ENCODE data around the gene PKHD1. TPM values are rescaled to one million over a fixed set of nuclear protein-coding genes. Genes with fewer than 3 reads are reported as not detected.

PKHD1 gene
- total RNA-seq, 6 experiments from 2014 or later: 1.2 to 3.0 (median 2.3) TPM

- DNase-seq (no peak), ATAC-seq (no peak)
- Histone ChIP-seq H3K4me1 (no peaks in the 10 kb centered on the region), H3K27ac (no peak overlapping the region), H3K4me3 (no peak overlapping the region), H3K36me3 (no peaks in the 10 kb centered on the region), H3K9me3 (no peaks in the 10 kb centered on the region), H3K27me3 (no peaks in the 10 kb centered on the region)
- TF ChIP-seq POLR2A (IDR thresholded peaks at IDR 0.05) (no peak), CTCF (IDR thresholded peaks at IDR 0.05) (no peak)
- intact Hi-C loops (cut with DNase I): no loop called here
Measured at GRCh38 chr6:51663525-51663924, 423.9 kb downstream of the PKHD1 start.

GRCh38 chr6:51660767-51661166 is 426.6 kb downstream of the PKHD1 start:
- DNase-seq (no peak), ATAC-seq (no peak)
- Histone ChIP-seq H3K27me3 (no peaks in the 10 kb centered on the region), H3K4me1 (no peaks in the 10 kb centered on the region), H3K27ac (no peak overlapping the region), H3K4me3 (no peak overlapping the region), H3K9me3 (no peaks in the 10 kb centered on the region), H3K36me3 (no peaks in the 10 kb centered on the region)
- intact Hi-C loops (cut with DNase I): no loop called here
- TF ChIP-seq POLR2A (IDR thresholded peaks at IDR 0.05): no peak
- TF ChIP-seq CTCF (IDR thresholded peaks at IDR 0.05): no peak
- WGBS (ENCODE audit: insufficient coverage, low coverage, low lambda C conversion rate, missing lambda C conversion rate): 88% methylated on average over 1 of the region's 3 CpGs

DNA sequence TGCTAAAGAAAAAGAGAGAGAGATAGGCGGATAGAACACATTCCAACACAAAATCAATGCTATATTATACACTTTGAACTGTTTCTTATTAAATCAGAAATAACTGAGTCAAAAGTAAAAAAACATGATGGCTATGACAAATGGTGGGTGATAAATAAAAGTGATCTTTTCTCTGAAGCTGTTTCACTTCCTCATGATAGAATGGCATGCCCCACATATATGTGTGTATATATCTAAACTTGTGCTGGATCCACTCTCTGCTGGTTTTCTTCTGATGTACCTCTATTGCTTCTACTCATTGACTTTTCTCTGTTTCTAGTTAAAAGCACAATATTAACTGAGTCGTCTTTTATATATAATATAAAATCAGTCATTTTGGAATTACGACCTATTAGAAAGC is 429.9 kb downstream of the PKHD1 start:
- no peaks in the 10 kb centered on the region for H3K4me1 ChIP-seq
- intact Hi-C loops (cut with DNase I): no loop called here
- H3K36me3 ChIP-seq: no peaks in the 10 kb centered on the region
- TF ChIP-seq CTCF (IDR thresholded peaks at IDR 0.05): no peak
- TF ChIP-seq POLR2A (IDR thresholded peaks at IDR 0.05): no peak
- H3K27ac ChIP-seq: no peak overlapping the region
- DNase-seq (no peak), ATAC-seq (no peak)
- no peaks in the 10 kb centered on the region for H3K9me3 ChIP-seq
- H3K27me3 ChIP-seq: no peaks in the 10 kb centered on the region
- WGBS (ENCODE audit: insufficient coverage, low coverage, low lambda C conversion rate, missing lambda C conversion rate): 77% methylated on average over 3 of the region's 3 CpGs
- H3K4me3 ChIP-seq: no peak overlapping the region

GRCh38 chr6:51655517-51655916 is 431.9 kb downstream of the PKHD1 start:
- Histone ChIP-seq H3K9me3 (no peaks in the 10 kb centered on the region), H3K36me3 (no peaks in the 10 kb centered on the region), H3K4me3 (no peak overlapping the region), H3K4me1 (no peaks in the 10 kb centered on the region), H3K27ac (no peak overlapping the region), H3K27me3 (no peaks in the 10 kb centered on the region)
- TF ChIP-seq POLR2A (IDR thresholded peaks at IDR 0.05) (no peak), CTCF (IDR thresholded peaks at IDR 0.05) (no peak)
- ATAC-seq: no peak
- intact Hi-C loops (cut with DNase I): no loop called here
- no peak for DNase-seq

DNA sequence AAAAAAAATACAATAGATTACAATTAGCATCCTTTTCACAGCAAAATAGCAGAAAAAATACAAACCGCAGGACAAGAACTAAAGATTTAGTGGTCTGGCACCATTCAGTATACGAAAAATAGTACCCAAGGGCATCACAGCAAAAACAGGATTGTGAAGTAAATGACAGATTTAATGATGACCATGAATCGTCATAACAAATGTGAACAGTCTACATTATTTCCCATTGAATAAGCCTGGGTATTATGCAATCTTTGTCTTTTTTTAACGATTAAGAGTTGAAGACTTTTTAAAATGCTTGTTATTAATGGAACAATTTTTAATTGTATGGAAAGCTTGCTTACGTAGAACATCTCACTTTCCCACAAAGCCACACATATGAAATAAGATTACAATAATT is 432.8 kb downstream of the PKHD1 start:
- no peaks in the 10 kb centered on the region for H3K36me3 ChIP-seq
- intact Hi-C loops (cut with DNase I): no loop called here
- H3K4me1 ChIP-seq: no peaks in the 10 kb centered on the region
- ATAC-seq: no peak
- no peak overlapping the region for H3K4me3 ChIP-seq
- H3K27ac ChIP-seq: no peak overlapping the region
- no peaks in the 10 kb centered on the region for H3K27me3 ChIP-seq
- H3K9me3 ChIP-seq: no peaks in the 10 kb centered on the region
- no peak for TF ChIP-seq CTCF (IDR thresholded peaks at IDR 0.05)
- no peak for TF ChIP-seq POLR2A (IDR thresholded peaks at IDR 0.05)
- no peak for DNase-seq
- 60% methylated on average over 5 of the region's 5 CpGs for WGBS (ENCODE audit: insufficient coverage, low coverage, low lambda C conversion rate, missing lambda C conversion rate)
